ENCODE data around the gene OSGEP. TPM values are rescaled to one million over a fixed set of nuclear protein-coding genes. Genes with fewer than 3 reads are reported as not detected.

OSGEP gene
- total and polyA plus RNA-seq, 2 of the 13 experiments (the other 11 are each of a cell fraction or from before 2014, with no cell fraction given), result 39.7 to 41.1 TPM

DNA sequence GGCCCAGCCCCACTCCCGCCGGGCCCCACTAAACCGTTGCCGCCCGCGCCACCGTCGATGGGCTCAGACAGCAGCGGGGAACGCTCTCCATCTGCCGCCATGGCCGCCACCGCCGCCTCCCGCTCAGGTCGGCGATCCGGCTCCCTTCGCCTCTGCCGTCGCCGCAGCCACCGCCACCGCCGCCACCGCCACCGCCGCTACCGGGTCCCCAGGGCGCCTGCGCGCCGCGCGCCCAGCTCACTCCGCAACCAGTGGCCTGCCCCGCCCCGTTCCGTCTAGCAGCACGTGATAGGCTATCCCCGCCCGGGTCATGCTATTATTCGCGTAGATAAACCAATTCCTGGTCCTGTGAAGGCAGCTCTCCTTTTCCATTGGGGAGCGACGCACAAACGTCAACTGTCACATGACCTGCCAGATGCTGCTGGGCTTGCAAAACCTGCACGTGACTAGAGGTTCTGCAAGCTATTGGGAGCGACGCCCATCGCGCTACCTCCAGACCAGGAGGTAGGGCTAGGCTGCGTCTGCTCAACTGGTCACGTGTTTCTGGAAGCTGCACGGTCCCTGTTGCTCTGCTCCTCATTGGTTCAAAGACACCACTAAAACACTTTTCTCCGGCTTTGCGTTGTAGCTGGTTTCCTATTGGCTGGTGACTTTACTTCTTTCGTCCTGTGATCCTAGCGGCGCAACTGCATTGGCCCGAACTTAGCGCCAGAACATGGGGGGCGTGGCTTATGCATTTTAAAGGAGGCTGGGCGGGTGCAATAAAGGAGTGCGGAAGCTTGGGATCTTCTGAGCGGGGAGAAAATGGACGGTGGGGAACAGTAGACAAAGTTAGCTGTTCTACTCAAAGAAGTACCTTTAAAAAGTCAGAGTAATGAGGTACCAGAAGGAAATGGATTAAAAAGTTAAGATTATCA is 6.9 kb upstream of the OSGEP start, which contains the start of gene PIP4P1 (continued):
- TF ChIP-seq, protein P1, sequence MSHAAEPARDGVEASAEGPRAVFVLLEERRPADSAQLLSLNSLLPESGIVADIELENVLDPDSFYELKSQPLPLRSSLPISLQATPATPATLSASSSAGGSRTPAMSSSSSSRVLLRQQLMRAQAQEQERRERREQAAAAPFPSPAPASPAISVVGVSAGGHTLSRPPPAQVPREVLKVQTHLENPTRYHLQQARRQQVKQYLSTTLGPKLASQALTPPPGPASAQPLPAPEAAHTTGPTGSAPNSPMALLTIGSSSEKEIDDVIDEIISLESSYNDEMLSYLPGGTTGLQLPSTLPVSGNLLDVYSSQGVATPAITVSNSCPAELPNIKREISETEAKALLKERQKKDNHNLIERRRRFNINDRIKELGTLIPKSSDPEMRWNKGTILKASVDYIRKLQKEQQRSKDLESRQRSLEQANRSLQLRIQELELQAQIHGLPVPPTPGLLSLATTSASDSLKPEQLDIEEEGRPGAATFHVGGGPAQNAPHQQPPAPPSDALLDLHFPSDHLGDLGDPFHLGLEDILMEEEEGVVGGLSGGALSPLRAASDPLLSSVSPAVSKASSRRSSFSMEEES (CRISPR knock-in tag; IDR thresholded peaks at IDR 0.05), result peak; percentile 99
- TF ChIP-seq DZIP1 (CRISPR knock-in tag; IDR thresholded peaks at IDR 0.05) (peak; percentile 27), MXD3 (CRISPR knock-in tag; IDR thresholded peaks at IDR 0.05) (peak; percentile 95; the same call in 1 of the 2 replicates), HDAC2 (CRISPR knock-in tag; IDR thresholded peaks at IDR 0.05) (peak; percentile 93), MED8 (CRISPR knock-in tag; IDR thresholded peaks at IDR 0.05; ENCODE audit: insufficient replicate concordance) (peak; percentile 35), ZNF230 (CRISPR knock-in tag; IDR thresholded peaks at IDR 0.05) (peak; percentile 81; the same call in 1 of the 2 replicates), ZNF552 (CRISPR knock-in tag; IDR thresholded peaks at IDR 0.05; ENCODE audit: borderline replicate concordance) (no peak), SNAI1 (CRISPR knock-in tag; IDR thresholded peaks at IDR 0.05; ENCODE audit: borderline replicate concordance) (no peak; the same call in 1 of the 2 replicates), GLI4 (CRISPR knock-in tag; IDR thresholded peaks at IDR 0.05; ENCODE audit: borderline replicate concordance) (0 out of 2 replicates have a peak, but pooled peaks have one; percentile 41), DNMT1 (CRISPR knock-in tag; IDR thresholded peaks at IDR 0.05) (no peak), FOXK1 (CRISPR knock-in tag; IDR thresholded peaks at IDR 0.05; ENCODE audit: borderline replicate concordance, low read depth) (peak; percentile 96), ZSCAN21 (CRISPR knock-in tag; IDR thresholded peaks at IDR 0.05; ENCODE audit: borderline replicate concordance) (peak; percentile 74; the same call in 1 of the 2 replicates), TARDBP (CRISPR knock-in tag; IDR thresholded peaks at IDR 0.05) (peak; percentile 69; the same call in 1 of the 2 replicates), ZBTB4 (CRISPR knock-in tag; IDR thresholded peaks at IDR 0.05; ENCODE audit: borderline replicate concordance) (peak; percentile 12; the same call in 1 of the 2 replicates), ETV6 (CRISPR knock-in tag; conservative IDR thresholded peaks at IDR 0.05) (0 out of 2 replicates have a peak, but pooled peaks have one; percentile 60), NR3C1 (CRISPR knock-in tag; IDR thresholded peaks at IDR 0.05) (no peak), SRF (IDR thresholded peaks at IDR 0.05; ENCODE audit: low read depth, low read length) (no peak), EP300 (IDR thresholded peaks at IDR 0.05; ENCODE audit: low read depth in 2 of 2, low read length in 2 of 2) (peak; percentile 25 to 56; a peak in 3 of 4 replicates), EP300 (CRISPR knock-in tag; IDR thresholded peaks at IDR 0.05; ENCODE audit: borderline replicate concordance) (peak; percentile 72; the same call in 1 of the 2 replicates)
